Measurements from ENCODE around the gene MAGEB1. TPM values are rescaled to one million over a fixed set of nuclear protein-coding genes. Genes with fewer than 3 reads are reported as not detected.

The MAGEB1 gene
- total RNA-seq, 4 donors from 2014 or later = not detected

GRCh38 chrX:30241724-30242415, 5.1 kb upstream of the MAGEB1 start, which contains the start of gene MAGEB4:
Gene MAGEB4 (plus strand): TSS chrX:30242000. CDS start chrX:30242136, 136 bp downstream.
- no peak within 1 kb of the TSS for H3K4me3 ChIP-seq
- TF ChIP-seq POLR2A (IDR thresholded peaks at IDR 0.05) = no peak
- TF ChIP-seq, protein P1, sequence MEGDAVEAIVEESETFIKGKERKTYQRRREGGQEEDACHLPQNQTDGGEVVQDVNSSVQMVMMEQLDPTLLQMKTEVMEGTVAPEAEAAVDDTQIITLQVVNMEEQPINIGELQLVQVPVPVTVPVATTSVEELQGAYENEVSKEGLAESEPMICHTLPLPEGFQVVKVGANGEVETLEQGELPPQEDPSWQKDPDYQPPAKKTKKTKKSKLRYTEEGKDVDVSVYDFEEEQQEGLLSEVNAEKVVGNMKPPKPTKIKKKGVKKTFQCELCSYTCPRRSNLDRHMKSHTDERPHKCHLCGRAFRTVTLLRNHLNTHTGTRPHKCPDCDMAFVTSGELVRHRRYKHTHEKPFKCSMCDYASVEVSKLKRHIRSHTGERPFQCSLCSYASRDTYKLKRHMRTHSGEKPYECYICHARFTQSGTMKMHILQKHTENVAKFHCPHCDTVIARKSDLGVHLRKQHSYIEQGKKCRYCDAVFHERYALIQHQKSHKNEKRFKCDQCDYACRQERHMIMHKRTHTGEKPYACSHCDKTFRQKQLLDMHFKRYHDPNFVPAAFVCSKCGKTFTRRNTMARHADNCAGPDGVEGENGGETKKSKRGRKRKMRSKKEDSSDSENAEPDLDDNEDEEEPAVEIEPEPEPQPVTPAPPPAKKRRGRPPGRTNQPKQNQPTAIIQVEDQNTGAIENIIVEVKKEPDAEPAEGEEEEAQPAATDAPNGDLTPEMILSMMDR (IDR thresholded peaks at IDR 0.05 in 4 of 5, conservative IDR thresholded peaks at IDR 0.05 in 1 of 5) = no peak
- intact Hi-C loops (cut with DNase I; ENCODE audit: low total_unique reads) = no loop called here
- H3K27me3 ChIP-seq = no peaks in the 10 kb centered on the region
- H3K9me3 ChIP-seq = no peaks in the 10 kb centered on the region
- in situ Hi-C loops (cut with MboI; ENCODE audit: low sequenced_read_pairs in 4 of 4) = no loop called here
- H3K27ac ChIP-seq = no peak within 1 kb of the TSS
- no peaks in the 10 kb centered on the region for H3K4me1 ChIP-seq
- no peaks in the 10 kb centered on the region for H3K36me3 ChIP-seq
- no peak for DNase-seq
- ATAC-seq = no peak

DNA sequence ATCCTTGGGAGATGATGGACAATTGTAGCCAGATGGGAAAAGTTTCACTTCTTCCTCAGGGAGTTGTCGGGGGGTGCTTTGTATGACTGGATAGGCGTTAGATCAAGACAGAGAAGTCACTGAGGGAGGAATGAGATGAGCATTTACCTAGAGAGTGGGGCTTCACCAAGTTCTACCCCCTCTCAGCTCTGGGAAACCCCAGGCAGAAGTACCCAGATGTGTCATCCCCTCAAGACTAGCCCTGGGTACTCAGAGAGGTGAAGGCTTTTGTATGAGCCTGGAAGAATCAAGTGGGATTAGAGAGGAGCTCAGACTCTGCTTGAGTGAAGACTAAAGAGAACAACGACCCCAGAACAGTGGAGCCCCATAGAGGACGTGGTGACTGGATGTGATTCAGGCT, 1.9 kb downstream of the MAGEB1 start:
- no peak overlapping the region for H3K27ac ChIP-seq
- DNase-seq (no peak), ATAC-seq (no peak)
- intact Hi-C loops (cut with DNase I; ENCODE audit: low total_unique reads) = no loop called here
- no peaks in the 10 kb centered on the region for H3K4me1 ChIP-seq
- in situ Hi-C loops (cut with MboI; ENCODE audit: low sequenced_read_pairs in 4 of 4) = no loop called here
- TF ChIP-seq, protein P1 (IDR thresholded peaks at IDR 0.05 in 4 of 5, conservative IDR thresholded peaks at IDR 0.05 in 1 of 5) = no peak
- TF ChIP-seq POLR2A (IDR thresholded peaks at IDR 0.05) = no peak
- no peaks in the 10 kb centered on the region for H3K9me3 ChIP-seq
- H3K27me3 ChIP-seq = no peaks in the 10 kb centered on the region
- H3K36me3 ChIP-seq = no peaks in the 10 kb centered on the region
- no peak overlapping the region for H3K4me3 ChIP-seq

- intact Hi-C loops (cut with DNase I; ENCODE audit: low total_unique reads) = no loop called here
- H3K27me3 ChIP-seq = no peaks in the 10 kb centered on the region
- no peaks in the 10 kb centered on the region for H3K36me3 ChIP-seq
- no peak for ATAC-seq
- TF ChIP-seq, protein P1 (IDR thresholded peaks at IDR 0.05 in 4 of 5, conservative IDR thresholded peaks at IDR 0.05 in 1 of 5) = no peak
- H3K9me3 ChIP-seq = no peaks in the 10 kb centered on the region
- H3K27ac ChIP-seq = no peak overlapping the region
- no peak for DNase-seq
- in situ Hi-C loops (cut with MboI; ENCODE audit: low sequenced_read_pairs in 4 of 4) = no loop called here
- H3K4me1 ChIP-seq = no peaks in the 10 kb centered on the region
- no peak overlapping the region for H3K4me3 ChIP-seq
Measured at GRCh38 chrX:30253257-30253656, 6.3 kb downstream of the MAGEB1 start.

DNA sequence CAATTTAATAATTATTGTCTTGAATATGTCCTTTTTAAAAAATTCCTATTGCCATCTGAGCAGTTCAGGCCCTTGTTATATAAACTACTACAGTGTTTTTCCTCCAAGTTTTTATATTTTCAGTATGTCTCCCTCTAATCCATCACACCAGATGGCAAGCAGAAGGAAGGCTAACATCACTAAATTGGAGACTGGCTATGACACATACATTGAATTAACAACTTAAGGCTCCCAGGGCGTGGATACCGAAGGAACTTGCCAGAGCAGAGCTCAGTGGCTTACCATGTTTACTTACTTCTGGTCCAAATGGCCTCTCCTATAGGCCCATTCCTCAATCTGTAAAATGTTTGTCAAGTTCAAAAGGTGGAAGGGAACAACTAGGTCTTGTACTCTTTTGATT, 13.0 kb downstream of the MAGEB1 start:
- ATAC-seq = no peak
- in situ Hi-C loops (cut with MboI; ENCODE audit: low sequenced_read_pairs in 4 of 4) = no loop called here

More for the DNA sequence above, 13.0 kb downstream of the MAGEB1 start:
- Histone ChIP-seq H3K27ac (no peak overlapping the region), H3K36me3 (no peaks in the 10 kb centered on the region), H3K4me1 (no peaks in the 10 kb centered on the region), H3K27me3 (no peaks in the 10 kb centered on the region), H3K4me3 (no peak overlapping the region), H3K9me3 (no peaks in the 10 kb centered on the region)
- TF ChIP-seq POLR2A (IDR thresholded peaks at IDR 0.05) = no peak
- TF ChIP-seq, protein P1 (IDR thresholded peaks at IDR 0.05 in 4 of 5, conservative IDR thresholded peaks at IDR 0.05 in 1 of 5) = no peak
- no peak for DNase-seq
- intact Hi-C loops (cut with DNase I; ENCODE audit: low total_unique reads) = no loop called here
